HepG2 (cell line): ENCODE results near the gene PNLDC1. TPM values are rescaled to one million over a fixed set of nuclear protein-coding genes. Genes with fewer than 3 reads are reported as not detected.

Source experiments
- EEA1 ChIP-seq: sonication (generic); formaldehyde crosslinking; IDR thresholded peaks from 2 replicates; pipeline ENCODE4 v1.5.1; 2020; ENCODE audit warnings: mild to moderate bottlenecking, missing genetic modification reagents, borderline replicate concordance
- ETV6 ChIP-seq: sonication (generic); formaldehyde crosslinking; conservative IDR thresholded peaks from 2 replicates; pipeline ENCODE4 v1.4.0; 2020; ENCODE audit warnings: missing genetic modification reagents
- GTF3A ChIP-seq: sonication (generic); formaldehyde crosslinking; conservative IDR thresholded peaks from 2 replicates; pipeline ENCODE4 v1.4.0; 2020; ENCODE audit warnings: mild to moderate bottlenecking, missing genetic modification reagents
- HDAC6 ChIP-seq: fragments of 200-600 bp; sonication (generic); IDR thresholded peaks from 2 replicates; pipeline ENCODE4 v1.7.0; 2017; ENCODE audit warnings: mild to moderate bottlenecking, antibody characterized with exemption, low read length, low read depth
- KLF15 ChIP-seq: sonication (generic); formaldehyde crosslinking; IDR thresholded peaks from 2 replicates; pipeline ENCODE4 v1.8.1; 2023; ENCODE audit warnings: borderline replicate concordance, mild to moderate bottlenecking, inconsistent platforms, missing genetic modification reagents, mixed read lengths
- KLF9 ChIP-seq: IDR thresholded peaks from 2 replicates; pipeline ENCODE4 v1.6.1; 2016; ENCODE audit warnings: low read depth
- NFIC ChIP-seq: IDR thresholded peaks from 2 replicates; pipeline ENCODE4 v1.6.1; 2012; ENCODE audit warnings: mild to moderate bottlenecking, low read length, inconsistent platforms
- NR2F1 ChIP-seq, 2 experiments: fragments of 450-650 bp in 1 of 2; formaldehyde crosslinking in 1 of 2; IDR thresholded peaks; 2 replicates each; pipeline versions ENCODE4 v1.5.0 to v1.6.1; 2016 to 2020; ENCODE audit warnings: mild to moderate bottlenecking in 1 of 2, missing compliant biosample characterization in 1 of 2, missing genetic modification reagents in 1 of 2, moderate library complexity in 1 of 2
- PAF1 ChIP-seq: IDR thresholded peaks from 2 replicates; pipeline ENCODE4 v1.6.1; 2016; ENCODE audit warnings: missing genetic modification reagents, missing compliant biosample characterization
- PBX3 ChIP-seq: sonication (generic); formaldehyde crosslinking; IDR thresholded peaks from 2 replicates; pipeline ENCODE4 v1.8.1; 2023; ENCODE audit warnings: missing genetic modification reagents, inconsistent platforms, borderline replicate concordance
- PCBP2 ChIP-seq: fragments of 200-400 bp; formaldehyde crosslinking; optimal IDR thresholded peaks from 2 replicates; pipeline ENCODE3; 2018; ENCODE audit warnings: low read length, low read depth; ENCODE audit not compliant: poor library complexity, severe bottlenecking
- POLR2A ChIP-seq, 2 experiments: IDR thresholded peaks; 2 replicates each; pipeline ENCODE4 v1.6.1; 2011; ENCODE audit warnings: low read depth in 2 of 2, low read length in 2 of 2, mild to moderate bottlenecking in 1 of 2, moderate library complexity in 1 of 2; ENCODE audit not compliant: insufficient read depth in 1 of 2
- SSRP1 ChIP-seq: IDR thresholded peaks from 2 replicates; pipeline ENCODE4 v1.6.1; 2016; ENCODE audit warnings: control low read depth
- ZFP82 ChIP-seq: sonication (generic); formaldehyde crosslinking; IDR thresholded peaks from 2 replicates; pipeline ENCODE4 v1.5.1; 2020; ENCODE audit warnings: mild to moderate bottlenecking, missing genetic modification reagents, borderline replicate concordance
- ZNF121 ChIP-seq: sonication (generic); formaldehyde crosslinking; IDR thresholded peaks from 2 replicates; pipeline ENCODE4 v1.5.0; 2020; ENCODE audit warnings: mild to moderate bottlenecking, missing genetic modification reagents
- ZNF282 ChIP-seq: fragments of 450-650 bp; IDR thresholded peaks from 2 replicates; pipeline ENCODE4 v1.6.1; 2018; ENCODE audit not compliant: partially characterized antibody
- ZNF354B ChIP-seq: sonication (generic); formaldehyde crosslinking; IDR thresholded peaks from 2 replicates; pipeline ENCODE4 v1.8.0; 2022; ENCODE audit warnings: mild to moderate bottlenecking, missing genetic modification reagents
- ZNF639 ChIP-seq: conservative IDR thresholded peaks from 2 replicates; pipeline ENCODE4 v1.6.1; 2018; ENCODE audit warnings: missing genetic modification reagents
- ZUFSP ChIP-seq: sonication (generic); formaldehyde crosslinking; IDR thresholded peaks from 2 replicates; pipeline ENCODE4 v1.9.0; 2021; ENCODE audit warnings: missing genetic modification reagents, mild to moderate bottlenecking, borderline replicate concordance
- polyA plus RNA-seq, 8 experiments: library from polyadenylated mRNA; depleted of rRNA in 3 of 8; stranded (reverse) in 7 of 8; unstranded in 1 of 8; fragments of >200 nt; fragmentation: Illumina TruSeq in 4 of 8; extraction: Trizol in 4 of 8; gene quantifications; 2 replicates each; pipeline versions ENCODE4 v1.2.1 to v1.2.3, GENCODE V29; 2011 to 2016; ENCODE audit warnings: low read depth in 4 of 8, missing spikeins in 1 of 8, mixed read lengths in 1 of 8; ENCODE audit not compliant: insufficient read depth in 1 of 8
- total RNA-seq, 5 experiments: library from RNA; depleted of rRNA; stranded (reverse); fragments of >200 nt; fragmentation: Illumina TruSeq; extraction: Trizol; gene quantifications; 2 replicates each; pipeline ENCODE4 v1.2.3, GENCODE V29; 2016; ENCODE audit warnings: low read depth in 1 of 5
- TF ChIP-seq, protein P1 (sequence below): sonication (generic); formaldehyde crosslinking; IDR thresholded peaks from 2 replicates; pipeline ENCODE4 v1.5.0; 2020; ENCODE audit warnings: mild to moderate bottlenecking, missing genetic modification reagents

PNLDC1 gene
- total and polyA plus RNA-seq, 2 of the 13 experiments (the other 11 are each of a cell fraction or from before 2014, with no cell fraction given), result not detected

DNA sequence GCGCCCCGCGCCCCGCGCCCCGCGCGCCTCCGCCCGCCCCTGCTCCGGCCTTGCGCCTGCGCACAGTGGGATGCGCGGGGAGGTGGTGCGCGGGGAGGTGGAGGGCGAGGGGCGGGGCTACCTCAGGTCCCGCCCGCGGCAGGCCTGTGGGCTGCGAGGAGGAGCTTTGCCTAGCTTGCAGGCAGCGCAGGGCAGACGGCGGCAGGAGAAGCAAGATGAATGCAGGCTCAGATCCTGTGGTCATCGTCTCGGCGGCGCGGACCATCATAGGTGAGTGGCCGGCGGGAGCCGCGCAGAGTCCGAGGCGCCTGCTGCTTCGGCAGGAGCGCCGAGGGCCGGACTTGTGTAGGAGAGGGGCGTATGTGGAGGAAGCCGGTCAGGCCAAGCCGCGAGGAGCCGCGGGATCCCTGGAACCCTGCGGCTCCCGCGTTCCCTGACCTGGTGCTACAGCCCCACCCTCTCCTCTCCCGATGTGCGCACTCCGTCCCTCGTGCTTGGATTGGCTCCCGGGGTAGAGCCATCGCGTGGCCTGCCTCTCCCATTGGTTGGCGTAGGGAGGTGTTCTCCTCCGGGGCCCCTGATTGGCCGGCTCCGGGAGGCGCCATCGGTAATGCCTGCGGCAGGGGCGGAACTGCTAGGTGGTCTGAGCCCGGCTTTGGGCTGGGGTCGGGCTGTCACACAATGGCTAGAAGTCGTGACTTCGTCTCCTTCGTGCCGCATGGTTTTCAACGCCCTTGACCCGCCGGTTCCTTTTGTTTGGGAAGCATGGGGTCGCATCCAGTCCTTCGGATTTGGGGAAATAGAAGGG lies 38.0 kb upstream of the PNLDC1 start, which contains the start of gene ACAT2 (continued):
- TF ChIP-seq ZNF121, result no peak; the same call in 1 of the 2 replicates
- no peak for TF ChIP-seq HDAC6
- TF ChIP-seq KLF15 (CRISPR knock-in tag), result peak; percentile 89
- peak; percentile 65 for TF ChIP-seq ZNF639 (CRISPR knock-in tag)
- TF ChIP-seq, protein P1, sequence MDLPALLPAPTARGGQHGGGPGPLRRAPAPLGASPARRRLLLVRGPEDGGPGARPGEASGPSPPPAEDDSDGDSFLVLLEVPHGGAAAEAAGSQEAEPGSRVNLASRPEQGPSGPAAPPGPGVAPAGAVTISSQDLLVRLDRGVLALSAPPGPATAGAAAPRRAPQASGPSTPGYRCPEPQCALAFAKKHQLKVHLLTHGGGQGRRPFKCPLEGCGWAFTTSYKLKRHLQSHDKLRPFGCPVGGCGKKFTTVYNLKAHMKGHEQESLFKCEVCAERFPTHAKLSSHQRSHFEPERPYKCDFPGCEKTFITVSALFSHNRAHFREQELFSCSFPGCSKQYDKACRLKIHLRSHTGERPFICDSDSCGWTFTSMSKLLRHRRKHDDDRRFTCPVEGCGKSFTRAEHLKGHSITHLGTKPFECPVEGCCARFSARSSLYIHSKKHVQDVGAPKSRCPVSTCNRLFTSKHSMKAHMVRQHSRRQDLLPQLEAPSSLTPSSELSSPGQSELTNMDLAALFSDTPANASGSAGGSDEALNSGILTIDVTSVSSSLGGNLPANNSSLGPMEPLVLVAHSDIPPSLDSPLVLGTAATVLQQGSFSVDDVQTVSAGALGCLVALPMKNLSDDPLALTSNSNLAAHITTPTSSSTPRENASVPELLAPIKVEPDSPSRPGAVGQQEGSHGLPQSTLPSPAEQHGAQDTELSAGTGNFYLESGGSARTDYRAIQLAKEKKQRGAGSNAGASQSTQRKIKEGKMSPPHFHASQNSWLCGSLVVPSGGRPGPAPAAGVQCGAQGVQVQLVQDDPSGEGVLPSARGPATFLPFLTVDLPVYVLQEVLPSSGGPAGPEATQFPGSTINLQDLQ (CRISPR knock-in tag), result no peak; the same call in none of the 2 replicates
- peak; percentile 98; the same call in 1 of the 2 replicates for TF ChIP-seq ZFP82 (CRISPR knock-in tag)
- peak; percentile 43; the same call in 1 of the 2 replicates for TF ChIP-seq PBX3
- peak; percentile 59; the same call in 1 of the 2 replicates for TF ChIP-seq ETV6 (CRISPR knock-in tag)
- peak; percentile 94 for TF ChIP-seq SSRP1 (CRISPR knock-in tag)
- 0 out of 2 replicates have a peak, but pooled peaks have one; percentile 71 for TF ChIP-seq PAF1
- peak; percentile 21; the same call in 1 of the 2 replicates for TF ChIP-seq KLF9 (CRISPR knock-in tag)
- peak; percentile 91 to 95 for TF ChIP-seq POLR2A (IDR thresholded peaks at IDR 0.05; ENCODE audit: insufficient read depth in 1 of 2, low read depth in 2 of 2, low read length in 2 of 2)
- TF ChIP-seq ZNF354B (CRISPR knock-in tag), result peak; percentile 93; the same call in 1 of the 2 replicates
- TF ChIP-seq ZNF282, result no peak
- TF ChIP-seq NR2F1 (CRISPR knock-in tag; IDR thresholded peaks at IDR 0.05), result no peak
- no peak for TF ChIP-seq PCBP2
- no peak for TF ChIP-seq NFIC
- TF ChIP-seq EEA1 (CRISPR knock-in tag), result peak; percentile 80; the same call in 1 of the 2 replicates
- TF ChIP-seq ZUFSP (CRISPR knock-in tag), result no peak
- TF ChIP-seq GTF3A, result peak; percentile 31; the same call in 1 of the 2 replicates
